ENCODE measurements around the gene ACOT8.
"Not testable (repeated sequence)": the region's sequence is repeated elsewhere in the genome, so short reads cannot be mapped to it uniquely, and the experiment has no call there.

Gene ACOT8

GRCh38 chr20:45823949-45824835 lies 33.0 kb downstream of the ACOT8 start:
- DNase-seq = peak; percentile 9

- DNase-seq = peak; percentile 41
These were observed 34.3 kb downstream of the ACOT8 start for GRCh38 chr20:45822857-45823256.

GRCh38 chr20:45821947-45822346 lies 35.2 kb downstream of the ACOT8 start:
- DNase-seq = no peak

- no peak for DNase-seq
These were observed 37.7 kb downstream of the ACOT8 start for GRCh38 chr20:45819466-45819865.

- no peak for DNase-seq
These were observed 39.0 kb downstream of the ACOT8 start for GRCh38 chr20:45818239-45818638.

GRCh38 chr20:45817376-45818194 lies 39.6 kb downstream of the ACOT8 start:
- DNase-seq = no peak

- DNase-seq = no peak
These were observed 40.2 kb downstream of the ACOT8 start for GRCh38 chr20:45816951-45817350.

GRCh38 chr20:45814314-45814713 lies 42.9 kb downstream of the ACOT8 start:
- no peak for DNase-seq

- no peak for DNase-seq
These were observed 43.7 kb downstream of the ACOT8 start for GRCh38 chr20:45813489-45813888.

GRCh38 chr20:45813006-45813340 lies 44.2 kb downstream of the ACOT8 start:
- peak; percentile 36 for DNase-seq

- DNase-seq = peak; percentile 100
These were observed 44.8 kb downstream of the ACOT8 start, which contains the start of gene UBE2C for GRCh38 chr20:45812157-45813005. TSS of gene UBE2C (plus strand) at chr20:45812644. CDS start at chr20:45812696, 52 bp downstream.

GRCh38 chr20:45810191-45810970 lies 46.8 kb downstream of the ACOT8 start:
- no peak for DNase-seq

GRCh38 chr20:45801851-45802250 lies 55.3 kb downstream of the ACOT8 start:
- no peak for DNase-seq

GRCh38 chr20:45798935-45799642 lies 58.1 kb downstream of the ACOT8 start:
- peak; percentile 63 for DNase-seq

GRCh38 chr20:45797955-45798354 lies 59.2 kb downstream of the ACOT8 start:
- DNase-seq = not testable (repeated sequence)

GRCh38 chr20:45797510-45797909 lies 59.7 kb downstream of the ACOT8 start:
- DNase-seq = not testable (repeated sequence)

GRCh38 chr20:45796337-45797065 lies 60.7 kb downstream of the ACOT8 start:
- DNase-seq = no peak

GRCh38 chr20:45792317-45793118 lies 64.7 kb downstream of the ACOT8 start:
- DNase-seq = no peak

Measured in NCI-H345 (cell line).